GM06990 (cell line): ENCODE results near the gene GDF9.

Experiments
- DNase-seq: peaks from one replicate; pipeline ENCODE4 v3.0.0-alpha.2; 2011; ENCODE audit not compliant: insufficient read length; ENCODE audit errors: extremely low read depth
- H3K27me3 ChIP-seq: replicated peaks from 2 replicates; pipeline ENCODE4 v1.6.0; 2011; ENCODE audit warnings: low read length; ENCODE audit not compliant: control insufficient read depth, insufficient read depth
- H3K36me3 ChIP-seq: 2 replicates; pipeline ENCODE4 v1.5.1; 2011; ENCODE audit warnings: low read length; ENCODE audit not compliant: control insufficient read depth, insufficient read depth
- H3K4me3 ChIP-seq: replicated peaks from 2 replicates; pipeline ENCODE4 v1.5.1; 2011; ENCODE audit warnings: low read depth, mild to moderate bottlenecking, control low read depth, low read length
- CTCF ChIP-seq: IDR thresholded peaks from 2 replicates; pipeline ENCODE4 v1.5.1; 2011; ENCODE audit warnings: low read length, control low read depth, mild to moderate bottlenecking, inconsistent platforms; ENCODE audit not compliant: insufficient read depth, poor library complexity, severe bottlenecking

The GDF9 gene

GRCh38 chr5:132820162-132820754 is 46.0 kb downstream of the GDF9 start:
- peak; percentile 83 for TF ChIP-seq CTCF
- H3K4me3 ChIP-seq = no peak overlapping the region

GRCh38 chr5:132819468-132819867 is 46.8 kb downstream of the GDF9 start:
- TF ChIP-seq CTCF = no peak
- DNase-seq = no peak
- no peaks in the 10 kb centered on the region for H3K27me3 ChIP-seq
- no peaks in the 10 kb centered on the region for H3K36me3 ChIP-seq
- H3K4me3 ChIP-seq = peak overlapping the region; percentile 19; the same call in 1 of the 2 replicates

More at GRCh38 chr5:132820162-132820754, 46.0 kb downstream of the GDF9 start:
- peak; percentile 55 for DNase-seq
- H3K27me3 ChIP-seq = no peaks in the 10 kb centered on the region
- H3K36me3 ChIP-seq = no peaks in the 10 kb centered on the region

GRCh38 chr5:132817011-132817410 is 49.3 kb downstream of the GDF9 start:
- Histone ChIP-seq H3K4me3 (no peak overlapping the region), H3K27me3 (no peaks in the 10 kb centered on the region), H3K36me3 (no peaks in the 10 kb centered on the region)
- TF ChIP-seq CTCF = no peak
- DNase-seq = no peak

- Histone ChIP-seq H3K4me3 (no peak overlapping the region), H3K27me3 (no peaks in the 10 kb centered on the region), H3K36me3 (no peaks in the 10 kb centered on the region)
- no peak for DNase-seq
- no peak for TF ChIP-seq CTCF
Observed at GRCh38 chr5:132816554-132816953, 49.7 kb downstream of the GDF9 start.

- DNase-seq = no peak
- Histone ChIP-seq H3K4me3 (no peak overlapping the region), H3K36me3 (no peaks in the 10 kb centered on the region), H3K27me3 (no peaks in the 10 kb centered on the region)
- TF ChIP-seq CTCF = no peak
Observed at GRCh38 chr5:132816083-132816482, 50.2 kb downstream of the GDF9 start.

- no peak overlapping the region for H3K4me3 ChIP-seq
- no peaks in the 10 kb centered on the region for H3K36me3 ChIP-seq
- H3K27me3 ChIP-seq = no peaks in the 10 kb centered on the region
- TF ChIP-seq CTCF = no peak
- DNase-seq = no peak
Observed at GRCh38 chr5:132815454-132815853, 50.8 kb downstream of the GDF9 start.
